Stimulated activated CD4-positive, alpha-beta T cell treated with anti-CD3 and anti-CD28 coated beads, Interleukin-12 subunit alpha, Interleukin-12 subunit beta, amount 100 ng/mL, for 4 hours (primary cell): ENCODE measurements around the gene ST6GALNAC3.

Experiments
- DNase-seq: peaks from one replicate; pipeline ENCODE4 v3.0.0-alpha.2; 2020

Gene ST6GALNAC3

DNA sequence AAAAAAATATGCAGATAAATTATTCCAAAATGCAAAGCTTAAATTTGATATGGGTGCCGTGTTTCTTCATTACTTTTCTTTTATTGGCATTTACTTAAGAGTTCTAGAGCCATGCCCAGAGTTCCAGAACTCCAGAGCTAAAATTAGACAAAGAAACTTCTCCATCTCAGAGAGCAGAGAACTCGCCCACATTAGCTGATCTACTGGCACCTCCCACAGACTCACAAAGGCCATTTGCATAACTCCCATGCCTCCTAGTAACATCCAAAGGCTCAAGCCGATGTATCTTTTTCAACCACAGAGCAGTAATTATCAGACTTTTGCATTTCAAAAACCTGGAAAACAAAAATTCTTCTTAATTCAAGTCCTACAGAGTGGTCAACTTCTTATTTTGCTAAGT, 468.9 kb downstream of the ST6GALNAC3 start:
- no peak for DNase-seq

DNA sequence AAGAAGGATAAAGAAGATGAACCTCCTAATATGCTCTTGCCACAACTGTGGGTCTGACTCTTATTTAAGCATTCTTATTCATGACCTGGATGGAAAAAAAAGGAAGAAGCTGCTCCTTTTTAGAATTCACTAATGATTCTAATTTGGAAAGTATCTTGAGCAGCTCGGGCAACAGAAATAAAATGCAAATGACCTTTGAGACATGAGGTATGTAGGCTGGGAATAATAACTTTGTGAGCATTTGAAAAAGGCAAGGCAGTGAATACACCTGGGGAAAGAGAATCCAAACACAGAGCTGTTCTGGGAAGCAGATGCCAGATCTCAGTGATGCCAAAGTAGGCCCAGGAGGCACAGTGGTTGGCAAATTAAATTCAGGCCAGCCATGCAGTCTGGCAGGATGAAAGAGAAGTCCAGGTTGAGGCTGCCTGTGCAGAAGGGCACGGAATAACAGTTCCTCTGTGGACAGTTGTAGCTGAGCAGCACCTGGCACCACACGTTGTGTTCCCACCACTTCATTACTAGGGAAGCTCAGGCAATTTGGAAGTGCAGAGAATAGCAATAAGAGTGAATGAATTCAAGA, 471.9 kb downstream of the ST6GALNAC3 start:
- no peak for DNase-seq

DNA sequence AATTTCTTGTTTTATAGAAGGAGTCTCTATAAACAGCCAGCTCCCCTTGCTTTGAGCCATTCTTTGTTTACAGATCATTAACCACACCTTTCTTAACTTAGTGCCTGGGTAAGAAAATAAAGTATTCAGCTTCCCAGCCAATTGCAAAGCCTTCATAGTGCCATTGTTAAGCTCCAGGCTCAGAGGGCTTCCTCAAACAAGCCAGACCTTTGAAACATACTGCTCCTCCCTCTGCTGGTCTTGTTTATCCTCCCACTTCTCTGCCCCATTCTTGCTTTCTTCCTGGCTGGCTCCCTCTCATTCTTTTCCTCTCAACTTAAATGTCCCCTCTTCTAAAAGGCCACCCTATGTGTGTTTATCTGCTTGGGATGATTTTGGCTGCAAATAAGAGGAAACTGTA, 473.4 kb downstream of the ST6GALNAC3 start:
- DNase-seq, result no peak

DNA sequence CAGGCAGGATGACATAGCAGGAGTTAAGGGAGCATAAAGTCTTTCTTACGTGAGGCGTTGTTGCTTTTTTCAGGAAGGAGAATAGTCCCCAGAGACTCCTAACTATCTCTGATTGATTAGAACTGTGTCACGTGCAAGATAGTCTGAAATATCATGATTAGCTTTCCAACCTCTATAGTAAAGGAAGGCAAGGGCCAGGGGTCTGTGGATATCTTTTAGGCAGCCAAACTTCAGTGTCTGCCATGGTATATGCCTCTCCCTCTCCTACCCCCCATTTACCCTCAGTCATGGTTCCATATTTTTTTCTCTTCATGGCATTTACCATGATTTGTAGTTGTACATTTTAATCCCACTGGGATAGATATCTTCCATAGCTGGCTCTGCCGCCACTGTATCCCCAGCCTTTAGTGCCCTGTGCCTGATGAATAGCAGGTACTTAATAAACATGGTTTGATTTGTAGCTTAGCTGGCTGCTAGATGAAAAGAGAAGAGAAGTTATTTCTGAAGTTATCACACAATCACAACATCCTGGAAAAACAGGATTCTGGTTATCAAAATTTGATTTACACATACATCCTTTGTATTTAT, 474.1 kb downstream of the ST6GALNAC3 start:
- DNase-seq, result no peak

DNA sequence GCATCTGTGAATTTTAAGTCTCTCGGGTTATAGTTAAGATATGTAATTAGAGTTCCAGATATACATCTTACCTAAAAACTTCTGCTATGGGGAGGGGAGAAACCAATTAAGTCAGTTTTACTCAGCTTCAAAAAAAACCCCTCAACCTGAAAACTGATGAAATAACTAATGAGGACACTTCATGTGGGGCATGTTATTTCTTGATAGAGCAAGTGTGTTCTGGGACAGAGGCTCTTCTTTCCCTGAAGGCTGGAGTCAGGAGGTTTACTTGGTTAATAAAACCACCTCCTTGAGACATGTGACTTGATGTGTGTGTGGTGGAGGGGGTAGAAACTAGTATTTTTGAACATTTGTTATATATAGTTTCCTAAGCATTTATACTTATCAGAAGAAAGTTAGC, 479.7 kb downstream of the ST6GALNAC3 start:
- DNase-seq, result no peak

DNA sequence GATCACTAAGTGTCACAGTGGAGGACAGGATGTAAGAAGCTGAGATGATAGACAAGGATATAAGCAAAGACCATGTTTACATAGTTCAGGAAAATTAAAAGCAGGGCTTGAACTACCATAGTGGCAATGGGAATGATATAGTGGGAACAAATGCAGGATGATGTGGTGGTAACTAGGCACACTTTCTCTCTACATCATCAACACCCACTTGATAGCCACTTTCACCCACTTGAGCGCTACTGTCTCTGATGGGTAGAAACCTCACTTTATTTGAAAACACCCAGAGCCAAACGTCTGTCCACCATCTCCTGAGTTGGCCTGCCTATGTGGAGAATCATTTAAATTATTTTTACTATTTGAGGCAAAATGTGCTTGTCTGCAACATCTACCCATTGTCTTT, 487.7 kb downstream of the ST6GALNAC3 start:
- DNase-seq, result no peak

DNA sequence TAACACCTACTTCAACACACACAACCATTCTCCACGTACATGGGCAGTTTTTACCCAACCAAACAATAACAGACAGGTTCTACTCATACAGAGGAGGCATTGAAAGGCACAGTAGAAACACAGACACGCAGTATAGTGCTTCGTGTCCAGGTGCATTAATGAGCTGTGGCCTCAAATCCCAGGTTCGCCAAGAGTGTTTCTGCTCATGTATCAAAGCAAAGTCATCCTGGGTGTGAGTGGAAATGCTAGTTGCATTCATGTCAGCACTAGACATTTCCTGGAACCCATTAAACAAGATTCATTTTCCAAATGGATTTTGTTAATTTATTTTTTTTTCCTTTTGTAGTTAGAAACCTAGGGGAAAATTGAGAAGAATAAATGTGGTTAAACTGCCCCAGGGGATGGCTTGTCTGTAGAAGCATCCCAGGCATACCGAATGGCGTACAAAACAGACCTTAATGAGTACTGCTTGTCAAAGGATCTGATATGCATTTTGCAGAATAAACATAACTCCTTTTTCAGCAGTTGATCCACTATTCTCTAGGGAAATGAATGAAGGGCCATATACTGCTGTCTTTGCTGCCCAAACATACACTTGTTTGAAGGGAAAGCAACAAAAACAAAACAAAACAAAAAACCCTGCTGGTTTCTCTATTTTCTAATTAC, 494.2 kb downstream of the ST6GALNAC3 start:
- no peak for DNase-seq

DNA sequence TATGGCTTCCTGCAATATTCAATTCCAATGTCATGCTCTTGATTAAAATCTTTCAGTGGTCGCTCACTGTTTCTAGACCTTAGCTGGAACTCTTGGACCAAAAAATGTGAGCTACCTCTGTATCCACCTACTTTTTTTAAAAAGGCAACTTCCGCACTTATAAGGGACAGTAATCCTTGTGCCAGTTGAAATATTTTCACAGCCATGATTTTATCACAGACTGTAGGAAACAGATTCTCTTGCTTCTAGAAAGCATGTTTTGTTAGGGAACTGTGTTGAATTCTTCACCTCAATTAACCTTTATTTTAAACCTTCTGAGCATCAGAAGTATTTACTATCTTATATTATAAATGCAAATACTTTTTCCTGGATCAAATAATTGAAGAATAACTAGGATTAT, 496.7 kb downstream of the ST6GALNAC3 start:
- DNase-seq, result no peak

DNA sequence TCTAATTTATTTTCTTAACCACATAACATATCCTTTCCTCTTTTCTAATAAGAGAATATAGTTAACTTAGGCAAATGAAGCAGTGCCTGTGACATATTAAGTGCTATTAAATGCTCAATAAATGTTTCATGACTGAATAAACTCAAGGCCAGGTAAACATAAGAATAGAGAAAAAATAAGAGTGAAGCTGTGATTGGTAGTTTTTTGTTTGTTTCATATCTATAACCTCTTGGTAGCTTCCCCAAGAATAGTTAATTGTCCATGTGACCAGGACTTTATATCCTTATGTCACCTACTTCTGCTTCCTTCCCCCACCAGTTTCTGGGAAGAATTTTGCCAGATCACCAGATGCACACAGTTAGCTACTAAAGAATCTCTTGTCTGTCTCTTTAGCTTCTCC, 497.7 kb downstream of the ST6GALNAC3 start:
- DNase-seq, result no peak

DNA sequence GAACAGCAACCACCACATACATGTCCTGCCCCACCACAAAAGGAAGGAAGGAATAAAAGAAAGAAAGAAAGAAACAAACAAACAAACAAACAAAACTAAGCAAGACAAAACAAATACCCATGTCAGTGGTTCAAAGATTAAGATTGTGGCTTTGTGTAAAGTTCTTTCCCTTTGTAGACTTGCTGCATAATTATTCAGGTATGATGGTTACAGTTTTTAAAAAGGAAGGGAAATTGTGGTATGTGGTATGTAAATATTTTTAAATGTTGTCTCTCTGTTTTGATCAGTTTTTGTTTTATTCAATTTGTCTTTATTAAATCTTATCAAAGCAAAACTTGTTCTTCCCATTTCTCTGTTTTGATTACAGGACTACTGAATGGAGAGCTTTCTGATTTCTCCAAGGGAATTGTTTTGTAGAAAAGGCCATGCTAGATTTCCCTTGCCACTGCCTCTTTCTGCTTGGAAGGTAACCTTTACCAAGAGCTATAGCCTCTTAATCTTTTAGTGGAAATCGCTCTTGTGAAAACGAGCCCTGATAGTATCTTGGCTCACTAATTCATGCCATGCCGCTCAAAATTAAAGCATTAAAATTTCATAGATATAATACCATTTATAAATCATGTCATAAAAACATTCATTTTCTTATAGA, 502.5 kb downstream of the ST6GALNAC3 start:
- DNase-seq, result no peak

DNA sequence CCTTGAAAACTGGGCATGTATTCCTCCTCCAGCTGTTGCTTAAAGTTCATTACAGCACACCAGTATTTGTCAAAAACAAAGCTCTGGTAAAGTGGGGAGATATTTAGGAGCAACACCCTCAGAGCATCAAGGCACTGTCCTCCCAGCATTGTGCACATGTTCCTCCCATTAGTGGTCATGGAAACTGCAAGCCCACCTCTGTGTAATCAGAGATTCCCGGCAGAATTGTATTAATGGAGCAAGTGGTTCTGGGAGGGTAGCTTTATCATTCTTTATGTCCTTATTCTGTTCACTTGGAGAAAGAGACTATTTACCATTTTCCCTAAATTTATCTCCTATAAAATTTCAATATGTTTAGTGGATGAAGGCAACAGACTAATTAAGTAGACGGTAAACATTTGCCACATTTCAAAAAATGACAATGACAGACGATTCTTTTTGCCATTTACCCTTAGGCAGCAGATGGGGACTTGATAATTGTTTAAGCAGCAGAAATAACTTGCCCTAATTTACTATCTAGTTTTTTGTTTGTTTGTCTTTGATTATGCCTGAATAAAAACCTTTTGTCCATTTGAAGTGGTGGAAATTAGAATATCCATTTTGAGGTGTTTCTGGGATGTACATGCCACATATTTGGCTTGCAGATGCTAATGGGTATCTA, 503.1 kb downstream of the ST6GALNAC3 start:
- DNase-seq, result no peak

DNA sequence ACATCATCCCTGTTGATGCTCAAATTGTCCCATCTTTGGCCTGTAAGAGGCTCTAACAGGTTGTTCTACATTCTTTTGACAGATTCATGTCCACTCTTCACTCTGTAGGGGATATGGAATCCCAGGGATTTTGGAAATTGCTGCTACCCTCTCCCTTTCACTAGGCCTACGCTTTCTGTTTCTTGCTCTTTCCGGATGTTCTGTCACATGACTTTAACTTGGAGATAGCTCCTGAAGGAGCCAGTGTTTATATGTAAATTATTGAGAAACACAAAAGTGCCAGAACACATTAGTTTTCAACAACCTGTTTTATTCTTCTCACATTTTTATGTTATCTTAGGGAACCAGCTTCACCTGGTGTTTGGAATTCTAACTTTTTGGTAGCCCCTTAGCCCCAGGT, 505.7 kb downstream of the ST6GALNAC3 start:
- DNase-seq, result no peak

DNA sequence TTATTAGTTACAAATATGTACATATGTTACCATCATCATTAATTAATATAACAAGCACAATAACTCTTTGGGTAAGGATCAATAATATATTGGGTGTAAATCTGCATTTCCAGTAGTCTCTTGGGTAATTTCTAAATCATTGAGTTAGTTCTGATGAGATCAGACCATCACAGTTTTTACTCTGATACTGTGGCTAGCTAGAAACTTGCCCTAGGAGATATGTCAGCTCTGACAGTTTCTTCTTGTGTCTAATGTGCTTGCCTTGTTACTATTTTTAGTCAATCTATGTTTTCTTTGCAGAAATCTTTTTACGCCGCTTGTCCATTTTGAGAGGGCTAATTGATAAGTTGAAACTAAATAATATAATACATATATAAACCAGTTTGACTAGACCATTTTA, 507.2 kb downstream of the ST6GALNAC3 start:
- no peak for DNase-seq

DNA sequence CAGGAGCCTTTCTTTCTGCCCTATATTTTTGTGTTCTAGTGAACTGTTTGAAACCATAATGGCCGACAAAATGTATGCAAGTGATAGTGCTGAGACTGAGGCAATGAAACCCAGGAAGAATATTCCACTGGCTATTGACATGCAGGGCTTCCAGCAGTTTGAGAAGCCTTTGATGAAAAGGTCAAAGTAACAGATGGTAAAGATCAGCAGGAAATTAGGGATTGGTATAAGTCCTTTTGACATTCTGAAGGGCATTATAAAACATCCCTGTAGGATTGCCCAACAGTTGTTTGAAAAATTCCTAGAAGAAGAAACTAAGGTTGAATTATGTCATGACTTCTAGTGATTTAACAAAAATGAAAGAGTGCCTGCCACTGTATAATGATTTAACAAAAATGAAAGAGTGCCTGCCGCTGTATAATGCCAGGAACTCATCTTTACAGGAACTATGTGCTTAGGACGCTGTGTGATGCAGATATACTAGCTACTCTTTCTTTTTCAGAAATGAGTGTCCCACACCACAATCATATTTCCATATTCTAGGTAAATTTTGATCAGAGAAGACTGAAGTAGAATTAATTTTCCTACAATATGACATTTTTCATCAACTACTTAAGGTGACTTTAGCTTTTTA, 508.8 kb downstream of the ST6GALNAC3 start:
- DNase-seq, result no peak

DNA sequence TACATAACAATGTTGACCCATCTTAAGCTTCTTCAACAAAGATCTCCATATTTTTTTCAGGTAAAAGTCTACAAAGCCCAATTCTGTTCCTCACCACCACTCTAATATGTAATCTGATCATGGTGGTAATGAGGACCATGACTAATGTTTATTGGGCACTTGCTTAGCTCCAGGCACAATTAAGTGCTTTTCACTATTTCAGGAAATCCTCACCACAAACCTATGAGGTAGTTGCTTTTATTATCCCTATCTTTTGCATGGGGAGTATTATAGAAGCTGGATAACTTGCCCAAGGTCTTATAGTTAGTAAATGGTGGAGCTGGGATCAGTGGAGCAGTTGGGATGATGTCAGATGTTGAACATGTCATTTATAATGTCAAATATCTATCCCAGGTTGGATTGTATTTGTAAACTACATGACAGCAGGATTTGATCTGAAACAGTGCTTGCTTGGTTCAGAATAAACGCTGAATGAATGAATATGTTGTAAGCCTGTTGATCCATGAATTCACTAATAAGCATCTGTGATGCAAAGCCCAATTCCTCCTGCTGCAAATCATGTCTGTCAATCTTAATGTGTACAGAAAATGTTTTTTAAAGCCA, 509.4 kb downstream of the ST6GALNAC3 start:
- DNase-seq, result no peak

DNA sequence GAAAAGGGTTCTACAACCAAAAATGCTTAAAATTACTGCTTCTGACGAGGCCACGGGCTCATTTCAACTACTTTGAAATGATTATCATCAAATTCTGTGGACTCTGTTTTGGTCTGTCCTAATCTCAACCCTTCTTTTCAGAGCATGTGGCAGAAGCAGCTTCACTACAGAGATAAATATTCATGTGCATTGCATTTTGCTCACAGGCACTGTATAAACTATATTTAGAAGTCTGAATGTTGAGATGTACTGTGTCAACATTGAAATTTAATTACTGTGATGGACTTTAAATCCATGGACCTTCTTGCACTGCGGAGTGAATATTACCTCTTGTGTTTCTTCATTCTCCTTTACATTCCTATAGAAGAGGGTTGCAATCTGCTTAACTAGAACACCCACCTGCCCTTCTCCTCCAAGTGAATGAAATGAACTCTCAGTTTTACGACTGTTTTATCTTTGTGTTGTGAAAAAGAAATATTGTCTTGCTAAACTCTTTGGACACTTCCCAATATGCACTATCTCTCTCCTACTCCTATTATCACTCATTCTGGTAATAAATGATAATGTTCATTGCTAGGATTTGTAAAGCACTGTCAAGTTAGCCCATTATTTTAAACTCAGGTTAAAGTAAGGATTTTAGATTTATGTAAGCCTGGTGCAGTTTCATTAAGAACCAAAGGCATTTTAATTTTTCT, 511.6 kb downstream of the ST6GALNAC3 start:
- no peak for DNase-seq

DNA sequence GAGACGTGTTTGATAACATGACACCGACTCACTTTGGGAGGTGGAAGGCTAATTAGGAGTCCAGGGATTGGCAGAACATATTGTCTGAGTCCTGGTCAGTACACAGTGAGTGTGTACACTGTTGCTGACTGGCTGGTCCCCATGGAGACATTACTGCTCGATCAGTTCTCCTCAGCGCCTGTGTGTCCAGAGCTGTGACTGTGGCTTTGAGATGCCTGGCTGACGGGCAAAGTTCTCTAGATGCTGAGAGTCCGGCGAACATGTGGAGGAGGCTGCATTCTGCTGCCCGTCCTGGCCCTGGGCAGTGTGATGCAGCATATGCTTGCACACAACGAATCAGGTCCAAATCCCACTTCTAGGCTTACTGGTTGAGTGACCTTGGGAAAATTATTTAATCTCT, 512.7 kb downstream of the ST6GALNAC3 start:
- no peak for DNase-seq

DNA sequence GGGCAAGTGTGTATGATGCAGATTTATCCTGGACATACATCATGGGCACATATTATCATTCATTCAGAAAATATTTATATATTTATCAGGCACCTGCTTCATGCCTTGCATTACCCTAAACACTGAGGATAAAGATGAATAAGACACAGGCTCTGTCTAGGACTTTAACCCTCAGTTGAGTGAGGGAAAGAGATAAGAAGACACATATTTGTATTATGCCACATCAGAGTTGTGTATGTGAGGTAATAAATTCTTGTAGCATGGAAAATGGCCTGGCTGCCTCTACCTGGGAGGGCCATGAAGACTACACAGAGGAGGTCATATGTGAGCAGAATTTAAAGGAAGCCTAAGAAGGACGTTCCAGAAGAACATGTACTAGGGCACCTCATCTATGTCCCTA, 516.9 kb downstream of the ST6GALNAC3 start:
- DNase-seq, result no peak

DNA sequence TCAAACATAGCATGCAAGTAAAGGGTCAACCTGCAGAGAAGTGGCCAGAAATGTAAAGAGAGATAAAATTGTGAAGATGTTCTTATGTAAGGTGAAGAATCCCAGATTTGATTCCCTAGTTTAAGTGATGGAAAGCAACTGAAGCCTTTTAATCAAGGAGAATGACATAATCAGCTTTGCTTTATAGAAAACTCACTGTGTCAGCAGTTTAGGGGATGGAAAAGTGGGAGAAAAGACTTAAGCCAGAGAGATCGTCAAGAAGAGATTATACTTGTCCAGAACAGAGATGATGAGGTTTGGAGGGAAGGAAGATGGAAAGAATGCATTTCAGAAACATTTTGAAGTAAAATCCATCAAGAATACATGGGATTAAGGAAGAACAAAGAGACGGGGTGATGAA, 517.4 kb downstream of the ST6GALNAC3 start:
- DNase-seq, result no peak

DNA sequence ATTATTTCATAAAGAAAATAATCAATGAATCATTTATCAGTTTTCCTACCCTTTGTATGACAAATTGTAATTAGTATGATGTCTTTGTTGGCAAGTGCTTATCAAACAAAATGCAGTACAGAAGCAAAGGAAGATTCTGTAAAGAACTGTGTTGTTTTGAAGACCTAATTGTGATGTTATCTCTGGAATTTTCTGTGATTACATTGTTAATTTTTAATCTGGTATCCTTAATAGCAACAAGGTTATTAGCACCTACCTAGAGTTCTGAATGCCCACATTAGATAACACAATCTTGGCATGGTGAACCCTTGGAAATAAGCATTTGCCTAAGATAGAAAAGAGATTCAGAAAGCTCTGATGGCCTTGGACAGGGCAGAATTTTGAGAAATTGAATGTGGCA, 518.6 kb downstream of the ST6GALNAC3 start:
- no peak for DNase-seq

DNA sequence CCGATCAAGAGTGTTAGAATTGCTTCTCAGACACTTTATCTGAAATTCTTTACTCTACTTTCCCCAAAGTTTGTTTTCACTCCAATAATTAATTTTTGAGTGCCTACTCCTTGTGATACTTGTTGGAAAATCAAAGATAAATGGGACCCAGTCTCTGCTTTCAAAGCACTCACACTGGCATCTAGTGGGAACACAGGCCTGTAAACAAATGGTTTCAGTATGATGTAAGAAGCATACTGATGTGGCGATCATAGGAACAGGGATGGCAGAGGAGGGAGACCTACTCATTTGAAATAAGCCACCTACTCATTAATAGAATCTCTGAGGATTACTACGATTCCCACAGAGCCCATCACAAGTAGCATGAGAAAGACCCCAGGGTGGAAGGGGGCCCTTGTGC, 519.1 kb downstream of the ST6GALNAC3 start:
- DNase-seq, result no peak

DNA sequence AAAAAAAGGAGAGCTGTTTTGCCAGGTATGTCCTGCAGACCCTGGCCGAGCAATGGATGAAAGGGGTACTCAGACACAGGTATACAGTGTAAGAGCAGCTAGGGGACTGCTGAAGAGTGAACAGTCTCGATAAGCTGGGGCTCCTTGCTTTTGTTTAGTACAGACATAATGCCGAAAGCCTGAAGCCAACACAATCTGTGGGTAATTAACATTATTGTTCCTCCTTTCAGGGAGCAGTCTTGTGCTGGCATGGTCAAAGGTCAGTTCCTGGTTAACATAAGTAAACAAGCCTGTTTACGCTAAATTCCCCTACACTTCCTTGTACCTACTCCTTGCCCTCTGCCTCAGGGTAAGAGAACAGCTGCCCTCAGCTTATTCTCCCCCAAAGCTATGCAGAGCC, 520.5 kb downstream of the ST6GALNAC3 start:
- no peak for DNase-seq
